Measurements from ENCODE around the gene SELENOO. TPM values are rescaled to one million over a fixed set of nuclear protein-coding genes. Genes with fewer than 3 reads are reported as not detected.

SELENOO gene
- total and polyA plus RNA-seq, 5 experiments from 2014 or later = 3.1 to 42.4 (median 8.8) TPM

GRCh38 chr22:50182176-50183081, 18.4 kb upstream of the SELENOO start:
- no peaks in the 10 kb centered on the region for H3K36me3 Mint-ChIP-seq
- no peaks in the 10 kb centered on the region for H3K9me3 Mint-ChIP-seq
- peaks cover 12 to 22% (median 18%) of the 10 kb centered on the region in 4 donors for H3K4me1 Mint-ChIP-seq
- peak in 1 of 10 donors; percentile 23 for DNase-seq
- no peak overlapping the region for H3K4me3 Mint-ChIP-seq
- ATAC-seq = no peak
- POLR2A ChIA-PET = interaction anchor here (0.9 kb wide), 1 partner anchor 8 kb away, joined by 3 read pairs; no protein-coding TSS in a partner anchor
- peaks cover 0 to 5% (median 1%) of the 10 kb centered on the region in 5 donors for H3K27me3 Mint-ChIP-seq
- H3K27ac Mint-ChIP-seq = no peak overlapping the region

- H3K36me3 Mint-ChIP-seq = no peaks in the 10 kb centered on the region
- H3K27me3 Mint-ChIP-seq = peaks cover 0 to 5% (median 1%) of the 10 kb centered on the region in 5 donors
- H3K4me3 Mint-ChIP-seq = peak overlapping the region in 8 of 10 donors; percentile 38 to 74 (median 60)
- POLR2A ChIA-PET = no interaction called here
- no peaks in the 10 kb centered on the region for H3K9me3 Mint-ChIP-seq
- peaks cover 15 to 29% (median 23%) of the 10 kb centered on the region in 4 donors for H3K4me1 Mint-ChIP-seq
- DNase-seq = no peak
- peak overlapping the region in 1 of 10 donors; percentile 58 for H3K27ac Mint-ChIP-seq
- no peak for ATAC-seq
Measured at GRCh38 chr22:50183141-50183971, 17.5 kb upstream of the SELENOO start.

GRCh38 chr22:50184004-50184901, 16.6 kb upstream of the SELENOO start:
- peaks cover 0 to 5% (median 1%) of the 10 kb centered on the region in 5 donors for H3K27me3 Mint-ChIP-seq
- POLR2A ChIA-PET = interaction anchor here (0.8 to 1.0 kb wide), 2 partner anchors 17 to 35 kb away, joined by 3 to 4 read pairs; no protein-coding TSS in a partner anchor
- ATAC-seq = no peak
- no peaks in the 10 kb centered on the region for H3K36me3 Mint-ChIP-seq
- peak in 1 of 10 donors; percentile 7 for DNase-seq
- H3K4me3 Mint-ChIP-seq = peak overlapping the region; percentile 12 to 84 (median 74)
- peak overlapping the region in 4 of 10 donors; percentile 22 to 62 (median 56) for H3K27ac Mint-ChIP-seq
- no peaks in the 10 kb centered on the region for H3K9me3 Mint-ChIP-seq
- peaks cover 15 to 38% (median 28%) of the 10 kb centered on the region in 4 donors for H3K4me1 Mint-ChIP-seq

- DNase-seq (peak in 1 of 10 donors; percentile 2), ATAC-seq (no peak)
- Mint-ChIP-seq H3K9me3 (no peaks in the 10 kb centered on the region), H3K27ac (peak overlapping the region in 1 of 10 donors; percentile 55), H3K36me3 (no peaks in the 10 kb centered on the region), H3K4me3 (peak overlapping the region in 7 of 10 donors; percentile 64 to 86 (median 78)), H3K4me1 (peaks cover 13 to 41% (median 32%) of the 10 kb centered on the region in 4 donors), H3K27me3 (no peaks in the 10 kb centered on the region)
- POLR2A ChIA-PET = interaction anchor here (0.8 to 1.0 kb wide), 2 partner anchors 17 to 36 kb away, joined by 3 to 4 read pairs; no protein-coding TSS in a partner anchor
Measured at GRCh38 chr22:50184902-50185374, 15.9 kb upstream of the SELENOO start.

- ATAC-seq = peak; percentile 59 to 74
- Mint-ChIP-seq H3K4me1 (peaks cover 11 to 43% (median 33%) of the 10 kb centered on the region in 4 donors), H3K27ac (peak within 1 kb of the TSS; percentile 86 to 100 (median 94)), H3K27me3 (no peaks in the 10 kb centered on the region), H3K36me3 (no peaks in the 10 kb centered on the region), H3K9me3 (no peaks in the 10 kb centered on the region), H3K4me3 (peak within 1 kb of the TSS; percentile 83 to 97 (median 93))
- POLR2A ChIA-PET = no interaction called here
- DNase-seq = peak; percentile 71 to 93 (median 86)
Measured at GRCh38 chr22:50185375-50186087, 15.3 kb upstream of the SELENOO start, which contains the start of gene TRABD. TSS of gene TRABD (plus strand) at chr22:50185913. CDS start at chr22:50193061, 7,148 bp downstream.

- Mint-ChIP-seq H3K9me3 (no peaks in the 10 kb centered on the region), H3K36me3 (no peaks in the 10 kb centered on the region), H3K27me3 (no peaks in the 10 kb centered on the region), H3K4me3 (peak overlapping the region; percentile 83 to 97 (median 93)), H3K4me1 (peaks cover 13 to 46% (median 36%) of the 10 kb centered on the region in 4 donors), H3K27ac (peak overlapping the region; percentile 86 to 100 (median 94))
- POLR2A ChIA-PET = interaction anchor here (0.6 to 1.1 kb wide), 6 partner anchors 8 to 255 kb away, joined by 3 to 4 read pairs (median 3); partner anchors contain the start of gene PIM3
- ATAC-seq = no peak
- DNase-seq = peak in 1 of 10 donors; percentile 31
Measured at GRCh38 chr22:50186181-50186714, 14.6 kb upstream of the SELENOO start.

- no peaks in the 10 kb centered on the region for H3K27me3 Mint-ChIP-seq
- H3K36me3 Mint-ChIP-seq = no peaks in the 10 kb centered on the region
- DNase-seq (peak in 2 of 10 donors; percentile 32 to 35), ATAC-seq (no peak)
- peaks cover 15 to 53% (median 43%) of the 10 kb centered on the region in 4 donors for H3K4me1 Mint-ChIP-seq
- peak overlapping the region; percentile 83 to 97 (median 93) for H3K4me3 Mint-ChIP-seq
- POLR2A ChIA-PET = interaction anchor here (0.6 to 1.2 kb wide), 9 partner anchors 8 to 434 kb away, joined by 3 to 4 read pairs (median 3); partner anchors contain the start of gene PIM3
- H3K9me3 Mint-ChIP-seq = no peaks in the 10 kb centered on the region
- H3K27ac Mint-ChIP-seq = peak overlapping the region; percentile 86 to 100 (median 94)
Measured at GRCh38 chr22:50186761-50187523, 13.9 kb upstream of the SELENOO start.

- POLR2A ChIA-PET = no interaction called here
- Mint-ChIP-seq H3K4me3 (peak overlapping the region in 7 of 10 donors; percentile 4 to 93 (median 42)), H3K4me1 (peaks cover 19 to 65% (median 56%) of the 10 kb centered on the region in 4 donors), H3K9me3 (no peaks in the 10 kb centered on the region), H3K36me3 (peaks cover 0 to 4% (median 0%) of the 10 kb centered on the region in 3 donors), H3K27ac (peak overlapping the region in 7 of 10 donors; percentile 28 to 100 (median 89)), H3K27me3 (no peaks in the 10 kb centered on the region)
- no peak for ATAC-seq
- DNase-seq = no peak
Measured at GRCh38 chr22:50188356-50188755, 12.5 kb upstream of the SELENOO start.

- Mint-ChIP-seq H3K4me1 (peaks cover 19 to 62% (median 55%) of the 10 kb centered on the region in 4 donors), H3K27me3 (no peaks in the 10 kb centered on the region), H3K9me3 (no peaks in the 10 kb centered on the region), H3K4me3 (peak overlapping the region; percentile 56 to 95 (median 88)), H3K27ac (peak overlapping the region; percentile 91 to 100 (median 100)), H3K36me3 (peaks cover 0 to 4% (median 0%) of the 10 kb centered on the region in 3 donors)
- DNase-seq (peak in 1 of 10 donors; percentile 14), ATAC-seq (no peak)
- POLR2A ChIA-PET = interaction anchor here (0.6 to 2.8 kb wide), 12 partner anchors 10 to 432 kb away, joined by 3 to 23 read pairs (median 9); partner anchors contain the start of genes HDAC10, PIM3 and SELENOO
Measured at GRCh38 chr22:50189184-50189848, 11.5 kb upstream of the SELENOO start.

All from naive thymus-derived CD8-positive, alpha-beta T cell (primary cell).